HG03460 (cell line): ENCODE results near the gene TNFSF13B.

Experiments
- ATAC-seq: cut with Tn5 transposase; IDR thresholded peaks from one replicate; pipeline ENCODE4 v1.9.1; 2021; ENCODE audit not compliant: unreplicated experiment

The TNFSF13B gene

DNA sequence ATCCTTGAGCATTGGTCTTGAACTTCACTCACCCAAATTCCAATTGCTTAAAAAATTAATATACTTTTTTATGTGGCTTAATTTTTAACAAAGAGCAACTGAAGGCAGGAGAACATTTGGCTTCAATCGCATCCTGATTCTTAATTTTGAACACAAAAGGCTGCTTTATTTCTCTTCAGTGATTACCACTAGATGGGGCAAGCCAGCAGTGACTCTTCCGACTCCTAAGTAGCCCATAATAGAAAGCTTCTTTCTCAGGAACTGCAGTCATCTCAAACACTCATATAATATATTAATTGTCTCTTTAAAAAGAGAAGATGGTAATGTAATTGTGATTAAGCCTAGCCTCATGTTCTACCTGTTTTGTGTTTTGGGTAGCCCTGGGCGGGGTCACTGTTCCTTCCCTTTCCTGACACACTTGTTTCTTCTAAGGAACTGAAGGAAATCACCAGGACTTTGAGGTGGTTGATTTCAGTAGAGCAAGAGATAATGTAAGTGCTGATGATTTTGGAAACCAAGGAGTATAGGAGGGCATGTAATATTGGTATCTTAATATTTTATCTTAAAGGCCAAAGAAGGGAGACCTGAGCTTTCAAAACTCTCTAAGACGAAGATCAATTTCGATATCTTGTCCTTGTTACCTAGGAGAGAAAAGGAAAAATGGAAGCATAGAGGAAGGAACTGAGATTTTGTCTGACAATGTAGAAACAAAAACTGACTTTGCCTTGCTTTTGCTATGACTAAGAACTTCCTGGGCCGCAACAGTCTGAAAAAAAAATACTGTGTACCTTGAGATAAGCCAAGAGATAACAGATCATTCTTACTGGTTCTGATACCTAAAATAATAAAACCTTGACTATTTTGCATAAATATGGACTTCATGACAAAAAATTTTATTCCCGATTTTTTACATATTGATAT, 73.1 kb downstream of the TNFSF13B start:
- ATAC-seq = peak; percentile 70

DNA sequence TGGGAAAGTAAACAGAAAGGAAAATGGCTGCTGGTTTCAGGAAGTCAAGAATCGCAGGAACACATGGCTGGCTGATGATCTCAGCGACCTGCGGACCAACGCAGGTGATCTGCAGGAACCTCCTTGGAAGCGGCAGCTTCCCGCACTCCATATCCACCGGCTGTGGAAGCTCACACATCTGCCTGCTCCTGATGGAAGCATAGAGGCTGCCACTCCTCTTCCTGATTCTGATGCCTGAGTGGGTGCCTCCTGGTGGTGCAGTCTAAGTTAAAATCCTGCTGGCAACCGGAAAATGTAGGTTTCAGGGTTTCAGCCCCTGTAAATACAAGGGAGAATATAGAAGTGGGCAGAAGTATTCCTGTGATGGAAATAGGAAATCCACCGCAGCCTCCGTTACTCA, 75.5 kb downstream of the TNFSF13B start:
- no peak for ATAC-seq

DNA sequence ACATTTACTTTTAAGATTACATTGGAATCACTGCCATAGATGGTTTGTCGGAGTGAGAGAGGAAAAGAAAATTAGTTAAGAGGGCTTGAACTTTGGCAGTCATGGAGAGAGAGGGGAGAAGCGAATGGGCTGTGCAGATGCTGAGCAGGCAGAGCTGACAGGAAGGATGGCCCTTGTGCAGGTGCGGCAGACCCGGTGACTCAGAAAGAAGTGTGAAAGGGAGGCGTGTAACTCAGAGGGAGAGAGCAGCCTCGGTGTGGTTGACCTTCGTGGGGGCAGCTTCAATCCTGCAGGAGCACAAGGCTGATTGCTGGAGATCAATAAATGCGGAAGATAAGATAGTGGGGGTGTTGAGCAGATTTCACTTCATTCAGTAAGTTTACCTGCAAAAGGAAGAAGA, 76.9 kb downstream of the TNFSF13B start:
- no peak for ATAC-seq

DNA sequence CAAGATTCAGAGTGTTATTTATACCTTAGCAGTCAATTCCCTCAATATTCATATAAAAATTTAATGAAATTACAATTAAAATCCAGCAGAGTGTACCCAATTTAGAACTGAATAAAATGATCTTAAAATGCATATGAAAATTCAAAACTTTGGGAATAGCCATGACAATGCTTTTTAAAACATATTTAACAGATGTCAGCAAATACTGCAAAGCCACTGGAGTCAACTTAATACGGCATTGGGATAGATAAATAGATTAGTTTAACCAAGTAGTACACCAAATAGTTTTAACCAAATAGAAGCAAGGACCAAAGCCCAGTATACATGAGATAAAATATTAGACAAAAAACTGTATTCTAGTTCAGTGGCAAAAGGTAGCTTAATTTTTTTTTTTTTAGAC, 79.8 kb downstream of the TNFSF13B start:
- ATAC-seq = no peak

DNA sequence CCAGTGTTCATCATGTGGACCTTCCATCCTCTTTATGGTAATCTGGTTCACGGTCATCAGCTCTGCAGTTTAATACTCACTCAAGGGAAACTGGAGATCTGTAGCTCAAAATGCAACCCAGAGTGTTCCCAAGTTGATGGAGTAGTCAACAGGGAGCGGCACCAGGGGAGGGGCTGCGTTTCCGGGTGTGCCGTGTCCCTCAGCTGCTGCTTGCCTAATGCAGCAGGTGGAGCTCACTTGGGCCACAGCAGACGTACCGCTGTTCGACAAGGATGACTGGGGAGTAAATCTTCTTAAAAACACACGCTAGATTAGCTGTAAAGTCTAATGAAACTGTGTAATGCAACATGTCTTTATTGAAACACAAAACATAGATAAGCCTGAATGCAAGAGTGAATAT, 81.1 kb downstream of the TNFSF13B start:
- no peak for ATAC-seq

DNA sequence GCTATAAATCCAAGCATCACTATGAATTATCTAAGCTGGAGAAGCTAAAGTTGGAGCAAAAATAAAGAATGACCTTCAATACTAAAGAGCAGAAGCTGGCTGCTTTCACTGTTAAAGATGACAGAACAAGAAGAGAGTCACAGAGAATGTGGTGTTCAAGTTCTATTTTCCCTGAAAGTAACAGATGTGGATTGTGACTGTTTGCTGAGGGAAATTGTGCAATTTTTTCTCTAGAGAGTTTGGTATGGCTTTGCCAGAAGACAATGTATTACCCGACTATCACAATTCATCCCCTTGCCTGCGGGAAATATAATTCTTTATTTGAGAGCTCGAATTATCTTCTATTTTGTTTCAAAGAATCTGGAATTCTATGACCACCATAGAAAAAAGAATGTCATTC, 83.1 kb downstream of the TNFSF13B start:
- no peak for ATAC-seq

DNA sequence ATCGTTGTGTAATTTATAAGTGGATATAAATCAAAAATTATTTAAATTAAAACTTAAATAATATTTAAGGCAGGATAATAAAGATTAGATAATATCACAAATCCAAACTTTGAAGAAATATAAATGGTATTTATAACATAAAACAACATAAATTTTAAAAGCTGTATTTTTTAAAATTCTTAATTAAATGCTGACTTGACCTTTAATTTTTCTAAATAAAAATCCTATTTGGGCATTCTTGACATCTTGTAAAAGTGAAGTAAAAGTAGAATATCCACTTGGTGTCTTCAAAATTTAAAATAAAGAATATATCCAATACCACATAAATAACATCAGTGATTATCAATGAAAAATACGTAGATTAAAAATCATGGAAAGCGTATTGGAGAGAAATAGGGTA, 87.7 kb downstream of the TNFSF13B start:
- ATAC-seq = no peak
